ENCODE data around the gene HEATR9.

Gene HEATR9

GRCh38 chr17:35807371-35808144, 61.1 kb downstream of the HEATR9 start:
- no peak for DNase-seq

Measured in NCI-H524 (cell line).